Gastroesophageal sphincter (tissue), 4 donors: ENCODE data around the gene GP1BB. TPM values are rescaled to one million over a fixed set of nuclear protein-coding genes. Genes with fewer than 3 reads are reported as not detected.
A peak's percentile ranks its signal among the peaks of the same experiment; 100 is the strongest.

Experiments used
- ATAC-seq: fragments of 150-250 bp; one replicate; pipeline ENCODE4 v1.9.1; 2016; ENCODE audit warnings: mild to moderate bottlenecking, moderate library complexity
- H3K27ac ChIP-seq, 4 donors: fragments of 200-600 bp; sonication (generic) in 3 of 4; 1 replicate in 3 of 4; 2 replicates in 1 of 4; pipeline ENCODE4 v1.5.1; 2016 to 2019
- H3K27me3 ChIP-seq: fragments of 200-600 bp; sonication (generic); one replicate; pipeline ENCODE4 v1.5.1; 2019
- H3K36me3 ChIP-seq, 2 donors: fragments of 200-600 bp; sonication (generic); one replicate each; pipeline ENCODE4 v1.5.1; 2019; ENCODE audit warnings: control low read depth in 1 of 2
- H3K4me1 ChIP-seq, 3 donors: fragments of 200-600 bp; sonication (generic); 1 replicate in 2 of 3; 2 replicates in 1 of 3; pipeline ENCODE4 v1.5.1; 2016 to 2019; ENCODE audit warnings: control low read depth in 2 of 3
- H3K4me3 ChIP-seq, 2 donors: fragments of 200-600 bp; sonication (generic); one replicate each; pipeline ENCODE4 v1.5.1; 2019; ENCODE audit warnings: mild to moderate bottlenecking in 1 of 2, moderate library complexity in 1 of 2
- H3K9me3 ChIP-seq, 3 donors: fragments of 200-600 bp; sonication (generic); one replicate each; pipeline ENCODE4 v1.5.1; 2017 to 2019; ENCODE audit warnings: control low read depth in 2 of 3
- EP300 ChIP-seq: sonication (generic); formaldehyde crosslinking; IDR thresholded peaks from one replicate; pipeline ENCODE4 v1.6.1; 2017; ENCODE audit warnings: antibody characterized with exemption, mild to moderate bottlenecking
- POLR2A ChIP-seq, 2 donors: fragments of 450-650 bp; IDR thresholded peaks; one replicate each; pipeline ENCODE4 v1.6.1; 2017; ENCODE audit warnings: antibody characterized with exemption in 2 of 2, mild to moderate bottlenecking in 2 of 2, moderate library complexity in 1 of 2
- POLR2AphosphoS5 ChIP-seq: sonication (generic); formaldehyde crosslinking; IDR thresholded peaks from one replicate; pipeline ENCODE4 v1.6.1; 2017; ENCODE audit warnings: antibody characterized with exemption
- WGBS, 2 donors: methylation state at CpG; one replicate each; pipeline ENCODE4 v1.1.5; 2018; ENCODE audit warnings: low coverage in 1 of 2; 5-methylcytosine and 5-hydroxymethylcytosine counted together
- total RNA-seq, 4 donors: library from RNA; depleted of rRNA; stranded (reverse); fragments of >200 nt; gene quantifications; one replicate each; pipeline ENCODE4 v1.1.0, GENCODE V29; 2016
- TF ChIP-seq, protein P1 (sequence below), 4 experiments: fragments of 200-600 bp in 2 of 4; fragments of 450-650 bp in 2 of 4; sonication (generic) in 1 of 4; IDR thresholded peaks; one replicate each; pipeline ENCODE4 v1.5.1; 2017 to 2019; ENCODE audit warnings: antibody characterized with exemption in 4 of 4, mild to moderate bottlenecking in 2 of 4, moderate library complexity in 2 of 4

GP1BB gene
- total RNA-seq, 4 donors from 2014 or later = 2.0 to 12.5 (median 5.6) TPM

DNA sequence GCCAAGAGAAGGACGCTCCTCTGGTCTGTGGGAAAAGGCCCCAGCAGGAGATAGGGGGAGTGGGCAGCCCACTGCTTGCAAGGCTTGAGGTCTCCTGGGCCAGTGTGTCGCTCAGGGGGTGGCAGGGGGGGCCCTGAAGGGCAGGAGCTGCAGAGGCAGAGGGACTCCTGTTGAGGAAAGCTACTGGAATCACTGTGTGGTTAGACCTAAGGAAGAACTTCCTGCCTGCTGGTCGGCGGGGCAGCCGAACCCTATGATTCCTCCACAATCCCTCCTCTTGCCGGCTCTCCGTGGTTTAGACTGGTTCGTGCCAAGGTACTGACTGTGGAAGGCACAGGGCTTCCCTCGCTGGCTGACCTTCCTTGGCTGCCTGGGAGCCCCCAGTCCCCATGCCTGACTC lies 6.2 kb downstream of the GP1BB start:
- Histone ChIP-seq H3K36me3 (no peaks in the 10 kb centered on the region), H3K9me3 (no peaks in the 10 kb centered on the region), H3K4me1 (peaks cover 0 to 11% (median 0%) of the 10 kb centered on the region in 3 donors), H3K27ac (no peak overlapping the region), H3K27me3 (peaks cover 20% of the 10 kb centered on the region), H3K4me3 (no peak overlapping the region)
- TF ChIP-seq POLR2AphosphoS5 (no peak), EP300 (no peak), POLR2A (IDR thresholded peaks at IDR 0.05) (no peak)
- TF ChIP-seq, protein P1, sequence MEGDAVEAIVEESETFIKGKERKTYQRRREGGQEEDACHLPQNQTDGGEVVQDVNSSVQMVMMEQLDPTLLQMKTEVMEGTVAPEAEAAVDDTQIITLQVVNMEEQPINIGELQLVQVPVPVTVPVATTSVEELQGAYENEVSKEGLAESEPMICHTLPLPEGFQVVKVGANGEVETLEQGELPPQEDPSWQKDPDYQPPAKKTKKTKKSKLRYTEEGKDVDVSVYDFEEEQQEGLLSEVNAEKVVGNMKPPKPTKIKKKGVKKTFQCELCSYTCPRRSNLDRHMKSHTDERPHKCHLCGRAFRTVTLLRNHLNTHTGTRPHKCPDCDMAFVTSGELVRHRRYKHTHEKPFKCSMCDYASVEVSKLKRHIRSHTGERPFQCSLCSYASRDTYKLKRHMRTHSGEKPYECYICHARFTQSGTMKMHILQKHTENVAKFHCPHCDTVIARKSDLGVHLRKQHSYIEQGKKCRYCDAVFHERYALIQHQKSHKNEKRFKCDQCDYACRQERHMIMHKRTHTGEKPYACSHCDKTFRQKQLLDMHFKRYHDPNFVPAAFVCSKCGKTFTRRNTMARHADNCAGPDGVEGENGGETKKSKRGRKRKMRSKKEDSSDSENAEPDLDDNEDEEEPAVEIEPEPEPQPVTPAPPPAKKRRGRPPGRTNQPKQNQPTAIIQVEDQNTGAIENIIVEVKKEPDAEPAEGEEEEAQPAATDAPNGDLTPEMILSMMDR (IDR thresholded peaks at IDR 0.05) = no peak
- 70 to 100% methylated on average over 2 of the region's 9 CpGs for WGBS, 2 donors
- no peak for ATAC-seq

DNA sequence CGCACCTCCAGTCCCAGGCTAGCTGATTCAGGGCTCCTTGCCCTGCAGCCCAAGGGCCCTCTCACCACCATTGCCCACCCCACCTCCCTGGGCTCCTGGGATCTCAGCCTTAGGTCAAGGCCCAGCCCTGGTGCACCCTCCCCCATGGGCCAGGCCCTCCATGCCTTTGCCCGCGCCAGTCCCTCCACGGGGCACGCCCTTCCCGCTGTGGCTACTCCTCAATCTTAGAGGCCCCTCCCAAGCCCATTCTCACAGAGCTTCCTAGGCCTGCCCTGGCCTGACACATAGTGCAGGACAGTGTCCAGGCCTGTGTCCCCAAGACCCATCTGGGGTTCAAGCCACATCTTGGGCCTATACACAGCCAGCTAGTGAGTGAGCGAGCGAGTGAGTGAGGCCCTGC lies 6.9 kb downstream of the GP1BB start:
- Histone ChIP-seq H3K27ac (no peak overlapping the region), H3K4me1 (peaks cover 0 to 11% (median 0%) of the 10 kb centered on the region in 3 donors), H3K27me3 (peaks cover 14% of the 10 kb centered on the region), H3K9me3 (no peaks in the 10 kb centered on the region), H3K36me3 (no peaks in the 10 kb centered on the region), H3K4me3 (no peak overlapping the region)
- WGBS, 2 donors = no CpG with 5 or more reads among the region's 8 CpGs
- no peak for ATAC-seq
- no peak for TF ChIP-seq POLR2A (IDR thresholded peaks at IDR 0.05)
- TF ChIP-seq POLR2AphosphoS5 = no peak
- no peak for TF ChIP-seq EP300
- TF ChIP-seq, protein P1 (IDR thresholded peaks at IDR 0.05) = no peak

DNA sequence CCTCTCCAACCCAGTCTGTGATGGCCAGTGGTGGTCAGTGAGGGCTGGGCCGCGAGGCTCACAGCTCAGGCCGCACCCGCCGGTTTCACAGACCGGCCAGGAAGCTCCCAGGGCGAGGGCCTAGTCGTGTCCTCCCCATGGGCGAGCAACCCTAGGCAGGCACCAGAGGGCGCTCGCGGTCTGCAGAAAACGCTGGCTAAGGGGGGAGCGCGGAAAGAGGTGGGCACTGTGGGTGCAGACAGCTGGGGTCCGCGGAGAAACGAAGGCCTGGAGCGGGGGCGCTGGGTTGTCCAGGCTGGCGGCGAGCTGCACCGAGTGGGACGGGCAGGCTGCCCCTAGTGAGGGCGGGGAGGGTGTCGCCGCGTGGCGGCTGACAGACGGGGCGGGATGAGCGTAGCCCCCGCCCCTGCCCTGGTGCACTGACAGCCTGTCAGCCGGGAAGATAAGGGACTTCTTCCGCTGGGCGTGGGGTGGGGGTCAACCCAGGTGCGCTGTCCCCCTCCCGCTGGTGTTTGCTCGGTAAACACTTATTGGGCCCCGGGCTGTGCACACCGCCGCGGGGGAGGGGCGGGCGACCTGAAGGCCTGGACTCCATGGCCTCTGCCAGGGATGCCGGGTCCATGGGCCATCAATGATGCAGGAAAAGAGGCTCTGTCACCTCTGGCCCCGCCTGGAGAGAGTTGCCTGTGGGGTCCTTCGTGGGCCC lies 7.5 kb downstream of the GP1BB start:
- no peak overlapping the region for H3K27ac ChIP-seq
- ATAC-seq = peak; percentile 84
- no peak for TF ChIP-seq POLR2A (IDR thresholded peaks at IDR 0.05)
- no peak for TF ChIP-seq POLR2AphosphoS5
- TF ChIP-seq, protein P1 (IDR thresholded peaks at IDR 0.05) = peak in 3 of 4 experiments; percentile 96
- peaks cover 16% of the 10 kb centered on the region for H3K27me3 ChIP-seq
- WGBS, 2 donors = 20% methylated on average over 1 of the region's 48 CpGs; no CpG with 5 or more reads in 1 of the 2 donors
- H3K36me3 ChIP-seq = no peaks in the 10 kb centered on the region
- H3K4me3 ChIP-seq = peak overlapping the region in 1 of 2 donors; percentile 47
- H3K4me1 ChIP-seq = peaks cover 0 to 11% (median 0%) of the 10 kb centered on the region in 3 donors
- H3K9me3 ChIP-seq = no peaks in the 10 kb centered on the region

DNA sequence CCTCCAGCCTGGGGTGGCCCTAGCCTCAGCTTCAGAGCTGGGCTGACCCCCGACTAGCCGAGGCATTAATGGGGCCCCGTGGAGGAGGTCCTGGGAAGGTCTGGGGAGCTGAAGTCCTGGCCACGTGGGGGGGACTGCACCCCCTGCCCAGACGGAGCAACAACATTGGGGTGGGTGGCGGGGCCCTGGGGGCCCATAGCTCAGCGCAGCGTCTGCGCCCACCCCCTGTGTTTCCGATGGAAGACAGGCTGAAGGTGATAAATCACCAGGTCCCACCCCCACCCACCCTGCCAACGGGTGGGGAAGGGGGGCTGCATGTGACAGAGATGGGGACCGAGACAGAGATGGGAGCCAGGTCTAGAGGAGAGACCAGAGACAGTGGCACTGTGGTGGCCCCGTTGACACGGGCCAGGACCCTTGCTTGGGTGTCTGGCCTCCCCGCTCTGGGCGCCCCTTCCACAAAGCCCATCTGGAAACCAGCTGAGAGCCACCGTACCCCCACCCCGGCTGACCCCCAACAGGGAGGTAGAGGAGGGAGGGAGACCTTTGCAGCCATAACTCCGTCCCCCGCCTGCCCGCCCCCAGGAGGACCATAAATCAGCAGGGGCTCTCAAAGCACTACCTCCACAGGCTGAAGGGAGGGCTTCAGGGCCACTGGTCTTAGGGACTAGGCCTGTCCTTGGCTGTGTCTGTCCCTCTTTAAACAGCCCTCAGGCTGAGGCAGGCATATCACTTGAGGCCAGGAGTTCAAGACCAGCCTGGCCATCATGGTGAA lies 8.2 kb downstream of the GP1BB start:
- H3K4me3 ChIP-seq = no peak overlapping the region
- H3K36me3 ChIP-seq = no peaks in the 10 kb centered on the region
- WGBS, 2 donors = no CpG with 5 or more reads among the region's 21 CpGs
- TF ChIP-seq POLR2AphosphoS5 (no peak), EP300 (no peak), POLR2A (IDR thresholded peaks at IDR 0.05) (no peak)
- TF ChIP-seq, protein P1 (IDR thresholded peaks at IDR 0.05) = no peak
- no peak overlapping the region for H3K27ac ChIP-seq
- H3K4me1 ChIP-seq = peaks cover 0 to 11% (median 0%) of the 10 kb centered on the region in 3 donors
- no peaks in the 10 kb centered on the region for H3K9me3 ChIP-seq
- H3K27me3 ChIP-seq = peaks cover 23% of the 10 kb centered on the region
- ATAC-seq = no peak
